Effector memory CD4-positive, alpha-beta T cell (primary cell): Measurements from ENCODE around the gene GREB1L.

Source experiments
- DNase-seq, 3 donors: peaks; one replicate each; pipeline ENCODE4 v3.0.0-alpha.2; 2020
- H3K27ac ChIP-seq: 2 replicates; pipeline ENCODE4 v1.7.0; 2013; ENCODE audit warnings: mild to moderate bottlenecking, low read length, moderate library complexity; ENCODE audit not compliant: insufficient read depth, poor library complexity, severe bottlenecking
- H3K27me3 ChIP-seq: replicated peaks from 2 replicates; pipeline ENCODE4 v1.7.0; 2013; ENCODE audit warnings: mild to moderate bottlenecking, low read length; ENCODE audit not compliant: insufficient read depth, control insufficient read depth, poor library complexity, severe bottlenecking
- H3K36me3 ChIP-seq: 2 replicates; pipeline ENCODE4 v1.7.0; 2013; ENCODE audit warnings: mild to moderate bottlenecking, low read length, moderate library complexity; ENCODE audit not compliant: control insufficient read depth, insufficient read depth
- H3K4me1 ChIP-seq: 2 replicates; pipeline ENCODE4 v1.7.0; 2013; ENCODE audit warnings: low read length, mild to moderate bottlenecking; ENCODE audit not compliant: control insufficient read depth, insufficient read depth, poor library complexity, severe bottlenecking
- H3K4me3 ChIP-seq: 2 replicates; pipeline ENCODE4 v1.7.0; 2013; ENCODE audit warnings: low read length, low read depth, mild to moderate bottlenecking; ENCODE audit not compliant: insufficient read depth, poor library complexity, severe bottlenecking
- H3K9me3 ChIP-seq: 2 replicates; pipeline ENCODE4 v1.7.0; 2013; ENCODE audit warnings: mild to moderate bottlenecking, low read length, moderate library complexity; ENCODE audit not compliant: control insufficient read depth

The GREB1L gene

GRCh38 chr18:21404426-21404825 is 162.4 kb downstream of the GREB1L start:
- Histone ChIP-seq H3K27ac (no peak overlapping the region), H3K36me3 (no peaks in the 10 kb centered on the region), H3K4me1 (no peaks in the 10 kb centered on the region), H3K9me3 (no peaks in the 10 kb centered on the region), H3K4me3 (no peak overlapping the region), H3K27me3 (no peaks in the 10 kb centered on the region)
- no peak for DNase-seq

- no peak for DNase-seq
Observed at GRCh38 chr18:21406116-21406515, 164.1 kb downstream of the GREB1L start.

GRCh38 chr18:21408681-21409080 is 166.6 kb downstream of the GREB1L start:
- Histone ChIP-seq H3K36me3 (no peaks in the 10 kb centered on the region), H3K27me3 (no peaks in the 10 kb centered on the region), H3K4me1 (no peaks in the 10 kb centered on the region), H3K27ac (no peak overlapping the region), H3K9me3 (no peaks in the 10 kb centered on the region), H3K4me3 (no peak overlapping the region)
- DNase-seq, result no peak

More at GRCh38 chr18:21406116-21406515, 164.1 kb downstream of the GREB1L start:
- Histone ChIP-seq H3K9me3 (no peaks in the 10 kb centered on the region), H3K27ac (no peak overlapping the region), H3K4me3 (no peak overlapping the region), H3K36me3 (no peaks in the 10 kb centered on the region), H3K4me1 (no peaks in the 10 kb centered on the region), H3K27me3 (no peaks in the 10 kb centered on the region)

GRCh38 chr18:21433436-21433835 is 191.4 kb downstream of the GREB1L start:
- H3K36me3 ChIP-seq, result no peaks in the 10 kb centered on the region
- DNase-seq, result no peak
- H3K4me3 ChIP-seq, result no peak overlapping the region
- no peaks in the 10 kb centered on the region for H3K9me3 ChIP-seq
- no peaks in the 10 kb centered on the region for H3K4me1 ChIP-seq
- H3K27ac ChIP-seq, result no peak overlapping the region
- no peaks in the 10 kb centered on the region for H3K27me3 ChIP-seq

- no peaks in the 10 kb centered on the region for H3K9me3 ChIP-seq
- H3K4me1 ChIP-seq, result no peaks in the 10 kb centered on the region
- H3K27ac ChIP-seq, result no peak overlapping the region
- no peaks in the 10 kb centered on the region for H3K36me3 ChIP-seq
- no peaks in the 10 kb centered on the region for H3K27me3 ChIP-seq
- no peak for DNase-seq
- no peak overlapping the region for H3K4me3 ChIP-seq
Observed at GRCh38 chr18:21439431-21439846, 197.4 kb downstream of the GREB1L start.

GRCh38 chr18:21441670-21442069 is 199.6 kb downstream of the GREB1L start:
- no peak for DNase-seq
- H3K27ac ChIP-seq, result no peak overlapping the region
- H3K4me3 ChIP-seq, result no peak overlapping the region
- H3K4me1 ChIP-seq, result no peaks in the 10 kb centered on the region
- no peaks in the 10 kb centered on the region for H3K9me3 ChIP-seq
- no peaks in the 10 kb centered on the region for H3K36me3 ChIP-seq
- no peaks in the 10 kb centered on the region for H3K27me3 ChIP-seq

GRCh38 chr18:21443776-21444464 is 201.9 kb downstream of the GREB1L start:
- no peaks in the 10 kb centered on the region for H3K27me3 ChIP-seq
- DNase-seq, result no peak
- H3K4me1 ChIP-seq, result no peaks in the 10 kb centered on the region
- no peak overlapping the region for H3K4me3 ChIP-seq
- H3K9me3 ChIP-seq, result no peaks in the 10 kb centered on the region
- no peaks in the 10 kb centered on the region for H3K36me3 ChIP-seq
- H3K27ac ChIP-seq, result no peak overlapping the region

- Histone ChIP-seq H3K36me3 (no peaks in the 10 kb centered on the region), H3K4me3 (no peak overlapping the region), H3K9me3 (no peaks in the 10 kb centered on the region), H3K4me1 (no peaks in the 10 kb centered on the region), H3K27me3 (no peaks in the 10 kb centered on the region), H3K27ac (no peak overlapping the region)
- no peak for DNase-seq
Observed at GRCh38 chr18:21444465-21445212, 202.6 kb downstream of the GREB1L start.

- no peak for DNase-seq
- H3K4me3 ChIP-seq, result no peak overlapping the region
- H3K36me3 ChIP-seq, result no peaks in the 10 kb centered on the region
- no peak overlapping the region for H3K27ac ChIP-seq
- H3K9me3 ChIP-seq, result no peaks in the 10 kb centered on the region
- H3K27me3 ChIP-seq, result no peaks in the 10 kb centered on the region
- H3K4me1 ChIP-seq, result no peaks in the 10 kb centered on the region
Observed at GRCh38 chr18:21448299-21448698, 206.3 kb downstream of the GREB1L start.
